Femur (tissue), 1 donor: ENCODE results near the gene MPC2.
A peak's percentile ranks its signal among the peaks of the same experiment; 100 is the strongest.

Experiments
- DNase-seq: peaks from one replicate; pipeline ENCODE4 v3.0.0-alpha.2; 2017

MPC2 gene

GRCh38 chr1:167936930-167937708, at the start of gene MPC2:
Gene MPC2 (minus strand): TSS chr1:167937072. CDS start chr1:167935841, 1,231 bp downstream.
- peak; percentile 86 for DNase-seq

- DNase-seq = no peak
Observed at GRCh38 chr1:167984886-167985489, 48.1 kb upstream of the MPC2 start.

DNA sequence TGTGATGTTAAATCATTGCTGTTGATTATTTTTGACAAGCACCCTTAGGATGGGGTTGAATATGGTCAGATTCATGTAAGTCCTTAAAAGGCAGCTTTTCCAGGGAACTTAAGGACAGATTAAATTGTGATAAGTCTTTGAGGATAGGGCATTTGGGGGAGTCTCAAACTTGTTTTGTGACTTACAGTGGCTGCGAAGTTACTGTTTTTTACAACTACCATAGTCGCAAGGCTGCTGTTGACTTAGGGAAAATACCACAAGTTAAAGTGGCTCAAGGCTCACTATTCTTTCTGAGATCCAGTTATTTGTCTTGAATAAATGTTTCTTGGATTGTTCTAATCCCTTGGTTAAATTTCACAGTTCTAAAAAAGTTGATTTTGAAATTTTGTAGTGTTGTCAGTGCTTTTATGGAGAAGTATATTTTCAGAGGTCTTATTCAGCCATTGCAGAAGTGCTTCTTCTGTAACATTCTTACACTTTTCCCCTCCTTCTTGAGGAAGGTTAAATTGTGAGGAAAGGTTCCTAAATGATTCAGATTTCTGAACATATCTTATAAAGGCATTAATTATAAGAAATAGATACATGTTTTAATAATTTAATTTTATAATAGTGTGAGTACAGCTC, 47.0 kb upstream of the MPC2 start:
- no peak for DNase-seq

- no peak for DNase-seq
Observed at GRCh38 chr1:167981933-167982332, 45.1 kb upstream of the MPC2 start.

GRCh38 chr1:167977245-167977644, 40.4 kb upstream of the MPC2 start:
- no peak for DNase-seq

DNA sequence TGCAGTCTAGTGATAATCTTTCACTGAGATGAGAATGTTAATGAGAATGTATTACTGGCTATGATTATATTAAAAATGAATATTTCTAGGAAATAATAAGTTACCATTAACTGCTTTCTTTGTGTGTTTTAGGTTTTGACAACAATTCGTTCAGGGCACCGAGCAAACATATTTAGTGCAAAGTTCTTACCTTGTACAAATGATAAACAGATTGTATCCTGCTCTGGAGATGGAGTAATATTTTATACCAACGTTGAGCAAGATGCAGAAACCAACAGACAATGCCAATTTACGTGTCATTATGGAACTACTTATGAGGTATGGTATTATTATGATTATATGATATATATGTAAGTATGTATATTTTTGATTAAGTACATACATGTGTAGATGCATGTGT, 37.8 kb upstream of the MPC2 start:
- no peak for DNase-seq

DNA sequence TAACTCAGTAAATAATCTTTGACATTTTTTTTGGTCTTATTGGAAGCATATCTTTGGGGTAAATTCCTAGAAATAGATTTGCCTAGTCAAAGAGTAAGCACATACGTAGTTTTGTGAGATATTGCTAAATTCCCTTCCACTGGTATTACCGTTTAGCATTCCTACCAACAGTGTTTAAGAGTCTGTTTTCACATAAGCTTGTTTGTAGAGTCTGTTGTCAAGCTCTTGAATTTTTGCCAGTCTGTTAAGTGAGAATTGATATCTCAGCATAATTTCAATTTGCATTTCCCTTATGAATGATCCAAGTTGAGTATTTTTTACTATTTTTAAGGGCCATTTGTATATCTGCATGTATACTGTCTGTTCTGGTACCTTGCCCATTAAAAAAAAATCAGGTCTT, 37.0 kb upstream of the MPC2 start:
- DNase-seq = no peak

DNA sequence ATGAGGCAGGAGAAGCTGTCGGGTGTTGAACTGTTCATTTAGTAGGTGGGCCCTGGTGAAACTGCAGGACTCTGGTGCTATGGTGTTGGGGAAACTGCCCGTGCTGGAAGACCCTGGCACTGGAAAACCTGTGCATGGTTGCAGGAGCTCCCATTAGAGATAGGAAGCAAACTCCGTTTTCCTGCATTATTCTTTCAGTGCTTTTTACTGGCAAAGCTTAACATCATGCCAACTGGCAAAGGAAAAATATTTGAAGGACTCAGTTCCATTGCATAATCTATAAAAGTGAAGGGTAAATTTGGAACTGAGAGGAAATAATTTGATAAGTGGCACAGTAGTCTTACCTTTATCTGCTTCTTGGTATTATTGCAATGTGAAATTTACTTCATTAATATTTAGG, 31.7 kb upstream of the MPC2 start:
- DNase-seq = no peak

DNA sequence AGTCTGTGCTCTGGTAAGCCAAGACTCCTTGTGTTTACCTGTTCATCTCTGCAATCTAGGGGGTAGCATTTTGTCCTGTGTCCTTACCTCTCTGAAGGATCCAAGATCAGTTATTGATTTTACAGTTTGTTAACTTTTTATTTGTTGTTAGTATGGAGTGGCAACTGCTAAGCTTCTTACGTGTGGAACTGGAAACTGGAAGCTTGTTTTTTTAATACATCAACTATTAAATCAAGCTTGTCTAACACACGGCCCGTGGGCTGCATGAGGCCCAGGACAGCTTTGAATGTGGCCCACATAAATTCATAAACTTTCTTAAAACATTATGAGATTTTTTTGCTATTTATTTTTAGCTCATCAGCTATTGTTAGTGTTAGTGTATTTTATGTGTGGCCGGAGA, 29.2 kb upstream of the MPC2 start:
- no peak for DNase-seq

- no peak for DNase-seq
Observed at GRCh38 chr1:167964646-167965045, 27.8 kb upstream of the MPC2 start.

DNA sequence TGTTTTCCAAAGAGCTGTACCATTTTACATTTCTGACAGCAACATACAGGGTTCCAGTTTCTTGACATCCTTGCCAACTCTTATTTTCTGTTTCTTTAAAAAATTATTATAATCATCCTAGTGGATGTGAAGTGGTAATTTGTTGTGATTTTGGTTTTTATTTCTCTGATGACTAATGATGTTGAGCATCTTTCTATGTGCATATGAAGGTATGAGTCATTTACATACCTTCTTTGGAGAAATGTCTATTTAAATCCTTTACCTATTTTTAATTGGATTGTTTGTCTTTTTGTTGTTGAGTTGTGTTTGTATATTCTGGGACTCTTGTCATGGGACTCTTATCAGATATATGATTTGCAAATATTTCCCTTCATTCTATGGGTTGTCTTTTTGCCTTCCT, 20.8 kb upstream of the MPC2 start:
- no peak for DNase-seq

DNA sequence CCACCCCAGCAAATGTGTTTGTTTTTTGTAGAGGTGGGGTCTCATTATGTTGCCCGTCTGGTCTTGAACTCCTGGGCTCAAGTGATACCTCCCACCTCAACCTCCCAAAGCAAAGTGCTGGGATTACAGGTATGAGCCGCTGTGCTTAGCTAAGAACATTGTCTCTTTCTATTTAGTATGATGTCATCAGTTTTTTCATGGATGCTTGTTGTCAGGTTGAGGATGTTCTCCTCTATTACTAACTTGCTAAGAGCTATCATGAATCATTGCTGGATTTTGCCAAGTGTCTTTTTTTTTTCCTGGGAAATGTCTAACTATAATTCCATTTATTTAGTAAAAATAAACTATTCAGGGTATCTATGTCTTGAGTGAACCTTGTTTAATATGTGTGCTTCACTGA, 19.0 kb upstream of the MPC2 start:
- no peak for DNase-seq

- no peak for DNase-seq
Observed at GRCh38 chr1:167950569-167950968, 13.7 kb upstream of the MPC2 start.

DNA sequence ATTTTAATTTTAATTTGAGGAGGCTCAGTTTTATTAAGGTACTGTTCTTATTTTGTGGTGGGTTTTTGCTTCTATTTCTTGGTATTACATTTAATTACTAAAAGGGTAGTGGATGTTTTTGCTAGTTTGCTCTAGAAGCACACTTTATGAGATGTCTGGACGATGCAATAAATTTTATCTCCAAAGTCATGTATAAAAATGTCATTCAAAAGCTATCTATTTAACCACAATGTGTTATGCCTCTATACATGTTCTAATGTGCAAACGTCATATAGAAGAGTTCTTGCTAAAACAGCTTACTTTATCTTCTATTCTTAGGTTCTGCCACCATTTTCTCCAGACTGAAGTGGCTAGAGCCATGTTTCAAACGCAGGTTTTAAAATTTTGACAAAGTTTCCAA, 12.9 kb upstream of the MPC2 start:
- DNase-seq = no peak

- DNase-seq = no peak
Observed at GRCh38 chr1:167947733-167948132, 10.9 kb upstream of the MPC2 start.

DNA sequence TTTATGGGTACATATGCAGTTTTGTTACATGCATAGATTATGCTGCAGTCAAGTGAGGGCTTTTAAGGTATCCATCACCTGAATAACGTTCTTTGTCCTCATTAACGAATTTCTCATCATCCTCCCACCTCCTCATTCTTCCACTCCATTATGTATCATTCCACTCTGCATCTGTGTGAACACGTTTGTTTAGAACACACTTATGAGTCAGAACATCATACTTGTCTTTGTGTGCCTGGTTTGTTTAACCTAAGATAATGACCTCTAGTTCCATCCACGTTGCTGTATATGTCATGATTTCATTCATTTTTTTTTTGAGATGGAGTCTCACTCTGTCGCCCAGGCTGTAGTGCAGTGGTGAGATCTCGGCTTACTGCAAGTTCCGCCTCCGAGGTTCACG, 6.7 kb upstream of the MPC2 start:
- no peak for DNase-seq

- no peak for DNase-seq
Observed at GRCh38 chr1:167940264-167940663, 3.4 kb upstream of the MPC2 start.

DNA sequence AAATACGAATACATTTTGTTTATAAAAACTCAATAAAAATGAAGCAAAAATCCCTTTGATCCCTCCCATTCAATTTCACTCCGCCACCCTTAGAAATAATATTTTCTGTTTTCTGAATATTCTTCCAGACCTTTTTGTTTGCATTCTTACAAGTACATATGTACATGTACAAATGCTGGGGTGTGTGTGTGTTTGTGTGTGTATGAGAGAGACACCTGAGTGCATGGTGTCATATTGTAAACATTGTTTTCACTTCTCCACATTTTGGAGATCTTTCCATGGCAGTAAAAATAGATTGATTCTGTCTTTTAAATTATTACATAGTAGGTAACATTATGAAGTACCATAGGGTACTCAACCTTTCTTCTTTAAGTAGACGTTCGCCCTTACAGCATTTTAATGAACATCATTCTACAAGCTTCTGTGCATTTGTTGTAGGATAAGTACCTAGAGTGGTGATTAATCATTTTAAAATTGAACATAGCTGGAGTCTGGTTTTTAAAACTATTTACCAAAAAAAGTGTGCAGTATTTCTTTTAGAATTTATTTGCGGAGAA, 1.3 kb upstream of the MPC2 start:
- no peak for DNase-seq

- no peak for DNase-seq
Observed at GRCh38 chr1:167937709-167938010, 788 bp upstream of the MPC2 start.

- DNase-seq = peak; percentile 99
Observed at GRCh38 chr1:167936068-167936929, 573 bp downstream of the MPC2 start, which contains the start of gene DCAF6. Gene DCAF6 (plus strand): TSS chr1:167936683. CDS start chr1:167936912, 229 bp downstream.

GRCh38 chr1:167935216-167936067, 1.4 kb downstream of the MPC2 start:
- peak; percentile 46 for DNase-seq
